ENCODE data around the gene HAUS3.
"Not testable (repeated sequence)": the region's sequence is repeated elsewhere in the genome, so short reads cannot be mapped to it uniquely, and the experiment has no call there.

DNA sequence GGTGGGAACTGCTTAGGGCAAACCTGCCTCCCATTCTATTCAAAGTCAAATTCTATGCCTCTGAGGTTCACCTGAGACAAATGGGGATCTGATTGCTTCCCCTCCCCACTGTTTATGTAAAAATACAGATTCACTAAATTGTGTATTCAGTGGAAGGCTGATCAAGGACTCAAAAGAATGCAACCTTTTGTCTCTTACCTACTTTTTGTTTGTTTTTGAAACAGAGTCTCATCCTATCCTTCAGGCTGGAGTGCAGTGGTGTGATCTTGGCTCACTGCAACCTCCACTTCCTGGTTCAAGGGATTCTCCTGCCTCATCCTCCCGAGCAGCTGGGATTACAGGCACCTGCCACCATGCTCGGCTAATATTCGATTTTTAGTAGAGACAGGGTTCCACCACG is 20.5 kb downstream of the HAUS3 start:
- TF ChIP-seq CTCF, EZH2, EZH2phosphoT487 (IDR thresholded peaks at IDR 0.05): not testable (repeated sequence)

All from neural progenitor cell (in vitro differentiated cells).